HepG2 (cell line): ENCODE data around the gene MDH2. TPM values are rescaled to one million over a fixed set of nuclear protein-coding genes. Genes with fewer than 3 reads are reported as not detected.

Experiments
- CBFB ChIP-seq: sonication (generic); formaldehyde crosslinking; IDR thresholded peaks from 2 replicates; pipeline ENCODE4 v1.4.0; 2020; ENCODE audit warnings: missing genetic modification reagents
- CHD2 ChIP-seq: IDR thresholded peaks from 2 replicates; pipeline ENCODE4 v1.6.1; 2011; ENCODE audit warnings: low read depth, low read length, improper control_type of control experiment
- HOXA9 ChIP-seq: sonication (generic); formaldehyde crosslinking; IDR thresholded peaks from 2 replicates; pipeline ENCODE4 v1.8.1; 2022; ENCODE audit warnings: missing genetic modification reagents, mild to moderate bottlenecking, moderate library complexity, borderline replicate concordance
- KDM6A ChIP-seq: IDR thresholded peaks from 2 replicates; pipeline ENCODE4 v1.6.1; 2016; ENCODE audit warnings: low read depth
- MAFG ChIP-seq: sonication (generic); formaldehyde crosslinking; IDR thresholded peaks from 2 replicates; pipeline ENCODE4 v1.5.1; 2020; ENCODE audit warnings: mild to moderate bottlenecking, missing genetic modification reagents
- MAFK ChIP-seq, 2 experiments: IDR thresholded peaks in 1 of 2; conservative IDR thresholded peaks in 1 of 2; 2 replicates each; pipeline ENCODE4 v1.6.1; 2011; ENCODE audit warnings: improper control_type of control experiment in 2 of 2, low read length in 2 of 2
- MZF1 ChIP-seq: sonication (generic); formaldehyde crosslinking; IDR thresholded peaks from 2 replicates; pipeline ENCODE4 v1.8.1; 2023; ENCODE audit warnings: mild to moderate bottlenecking, missing genetic modification reagents, borderline replicate concordance
- NCOR1 ChIP-seq: fragments of 200-600 bp; sonication (generic); IDR thresholded peaks from 2 replicates; pipeline ENCODE4 v1.7.0; 2017; ENCODE audit warnings: antibody characterized with exemption, low read length, borderline replicate concordance
- PLRG1 ChIP-seq: fragments of 450-650 bp; conservative IDR thresholded peaks from 2 replicates; pipeline ENCODE4 v1.6.1; 2016
- RERE ChIP-seq: IDR thresholded peaks from 2 replicates; pipeline ENCODE4 v1.6.1; 2016; ENCODE audit warnings: low read depth, missing genetic modification reagents, missing compliant biosample characterization
- SIX4 ChIP-seq: sonication (generic); formaldehyde crosslinking; IDR thresholded peaks from 2 replicates; pipeline ENCODE4 v1.4.0; 2020; ENCODE audit warnings: missing genetic modification reagents
- SUZ12 ChIP-seq: fragments of 150-350 bp; IDR thresholded peaks from 2 replicates; pipeline ENCODE4 v1.6.1; 2014; ENCODE audit warnings: low read depth, low read length
- ZKSCAN8 ChIP-seq: IDR thresholded peaks from 2 replicates; pipeline ENCODE4 v1.6.1; 2016; ENCODE audit warnings: borderline replicate concordance, missing genetic modification reagents, missing compliant biosample characterization
- ZNF30 ChIP-seq: sonication (generic); formaldehyde crosslinking; IDR thresholded peaks from 2 replicates; pipeline ENCODE4 v1.5.0; 2020; ENCODE audit warnings: mild to moderate bottlenecking, missing genetic modification reagents
- ZNF367 ChIP-seq: sonication (generic); formaldehyde crosslinking; IDR thresholded peaks from 2 replicates; pipeline ENCODE4 v1.4.0; 2020; ENCODE audit warnings: missing genetic modification reagents, borderline replicate concordance
- ZNF530 ChIP-seq: sonication (generic); formaldehyde crosslinking; IDR thresholded peaks from 2 replicates; pipeline ENCODE4 v1.5.0; 2020; ENCODE audit warnings: low read depth, mild to moderate bottlenecking, missing genetic modification reagents
- ZNF674 ChIP-seq: sonication (generic); formaldehyde crosslinking; IDR thresholded peaks from 2 replicates; pipeline ENCODE4 v1.5.0; 2020; ENCODE audit warnings: low read depth, mild to moderate bottlenecking, missing genetic modification reagents
- ZNF703 ChIP-seq: sonication (generic); formaldehyde crosslinking; IDR thresholded peaks from 2 replicates; pipeline ENCODE4 v1.5.1; 2020; ENCODE audit warnings: missing genetic modification reagents, mild to moderate bottlenecking, moderate library complexity, borderline replicate concordance
- polyA plus RNA-seq, 8 experiments: library from polyadenylated mRNA; depleted of rRNA in 3 of 8; stranded (reverse) in 7 of 8; unstranded in 1 of 8; fragments of >200 nt; fragmentation: Illumina TruSeq in 4 of 8; extraction: Trizol in 4 of 8; gene quantifications; 2 replicates each; pipeline versions ENCODE4 v1.2.1 to v1.2.3, GENCODE V29; 2011 to 2016; ENCODE audit warnings: low read depth in 4 of 8, missing spikeins in 1 of 8, mixed read lengths in 1 of 8; ENCODE audit not compliant: insufficient read depth in 1 of 8
- total RNA-seq, 5 experiments: library from RNA; depleted of rRNA; stranded (reverse); fragments of >200 nt; fragmentation: Illumina TruSeq; extraction: Trizol; gene quantifications; 2 replicates each; pipeline ENCODE4 v1.2.3, GENCODE V29; 2016; ENCODE audit warnings: low read depth in 1 of 5
- TF ChIP-seq, protein P1 (sequence below): sonication (generic); formaldehyde crosslinking; IDR thresholded peaks from 2 replicates; pipeline ENCODE4; 2020; ENCODE audit warnings: missing genetic modification reagents, mild to moderate bottlenecking, borderline replicate concordance

Gene MDH2
- total and polyA plus RNA-seq, 2 of the 13 experiments (the other 11 are each of a cell fraction or from before 2014, with no cell fraction given): 81.4 to 90.3 TPM

GRCh38 chr7:76047811-76048667 lies at the start of gene MDH2, which contains the start of gene STYXL1 (continued):
- peak; percentile 90 for TF ChIP-seq CBFB
- TF ChIP-seq MAFG (CRISPR knock-in tag): no peak
- no peak for TF ChIP-seq PLRG1
- no peak for TF ChIP-seq MAFK (conservative IDR thresholded peaks at IDR 0.05 in 1 of 2, IDR thresholded peaks at IDR 0.05 in 1 of 2; ENCODE audit: low read length in 2 of 2)
- no peak for TF ChIP-seq MZF1 (CRISPR knock-in tag)
- TF ChIP-seq CHD2: peak; percentile 100
- TF ChIP-seq HOXA9 (CRISPR knock-in tag): no peak
- no peak for TF ChIP-seq ZNF674 (CRISPR knock-in tag)
- no peak for TF ChIP-seq NCOR1
- peak; percentile 48; the same call in 1 of the 2 replicates for TF ChIP-seq ZKSCAN8 (CRISPR knock-in tag)
- no peak for TF ChIP-seq ZNF30 (CRISPR knock-in tag)
- 0 out of 2 replicates have a peak, but pooled peaks have one; percentile 9 for TF ChIP-seq ZNF703 (CRISPR knock-in tag)
- no peak for TF ChIP-seq ZNF530
- no peak for TF ChIP-seq ZNF367 (CRISPR knock-in tag)
- TF ChIP-seq, protein P1, sequence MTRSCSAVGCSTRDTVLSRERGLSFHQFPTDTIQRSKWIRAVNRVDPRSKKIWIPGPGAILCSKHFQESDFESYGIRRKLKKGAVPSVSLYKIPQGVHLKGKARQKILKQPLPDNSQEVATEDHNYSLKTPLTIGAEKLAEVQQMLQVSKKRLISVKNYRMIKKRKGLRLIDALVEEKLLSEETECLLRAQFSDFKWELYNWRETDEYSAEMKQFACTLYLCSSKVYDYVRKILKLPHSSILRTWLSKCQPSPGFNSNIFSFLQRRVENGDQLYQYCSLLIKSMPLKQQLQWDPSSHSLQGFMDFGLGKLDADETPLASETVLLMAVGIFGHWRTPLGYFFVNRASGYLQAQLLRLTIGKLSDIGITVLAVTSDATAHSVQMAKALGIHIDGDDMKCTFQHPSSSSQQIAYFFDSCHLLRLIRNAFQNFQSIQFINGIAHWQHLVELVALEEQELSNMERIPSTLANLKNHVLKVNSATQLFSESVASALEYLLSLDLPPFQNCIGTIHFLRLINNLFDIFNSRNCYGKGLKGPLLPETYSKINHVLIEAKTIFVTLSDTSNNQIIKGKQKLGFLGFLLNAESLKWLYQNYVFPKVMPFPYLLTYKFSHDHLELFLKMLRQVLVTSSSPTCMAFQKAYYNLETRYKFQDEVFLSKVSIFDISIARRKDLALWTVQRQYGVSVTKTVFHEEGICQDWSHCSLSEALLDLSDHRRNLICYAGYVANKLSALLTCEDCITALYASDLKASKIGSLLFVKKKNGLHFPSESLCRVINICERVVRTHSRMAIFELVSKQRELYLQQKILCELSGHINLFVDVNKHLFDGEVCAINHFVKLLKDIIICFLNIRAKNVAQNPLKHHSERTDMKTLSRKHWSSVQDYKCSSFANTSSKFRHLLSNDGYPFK: peak; percentile 86; the same call in 1 of the 2 replicates
- peak; percentile 47 for TF ChIP-seq SIX4 (CRISPR knock-in tag)
- no peak for TF ChIP-seq RERE (CRISPR knock-in tag)
- no peak for TF ChIP-seq SUZ12
- no peak for TF ChIP-seq KDM6A (CRISPR knock-in tag)
